NCI-H460 (cell line): ENCODE measurements around the gene EGR2. TPM values are rescaled to one million over a fixed set of nuclear protein-coding genes. Genes with fewer than 3 reads are reported as not detected.

ENCODE experiments used
- DNase-seq: peaks from one replicate; pipeline ENCODE4 v3.0.0-alpha.2; 2016; ENCODE audit warnings: low read depth; ENCODE audit errors: extremely low read depth
- polyA plus RNA-seq: library from polyadenylated mRNA; depleted of rRNA; stranded (reverse); fragments of >200 nt; gene quantifications from 2 replicates; pipeline ENCODE4 v1.2.3, GENCODE V29; 2014; cell fraction: nucleus; rRNA removed
- total RNA-seq: library from RNA; depleted of rRNA; stranded (reverse); fragments of >200 nt; shearing (Covaris generic); gene quantifications from 2 replicates; pipeline ENCODE4 v1.2.3, GENCODE V29; 2014; rRNA removed

EGR2 gene
- total RNA-seq: 0.26 and 0.32 TPM in 2 replicates
- polyA plus RNA-seq: not detected in 2 replicates

DNA sequence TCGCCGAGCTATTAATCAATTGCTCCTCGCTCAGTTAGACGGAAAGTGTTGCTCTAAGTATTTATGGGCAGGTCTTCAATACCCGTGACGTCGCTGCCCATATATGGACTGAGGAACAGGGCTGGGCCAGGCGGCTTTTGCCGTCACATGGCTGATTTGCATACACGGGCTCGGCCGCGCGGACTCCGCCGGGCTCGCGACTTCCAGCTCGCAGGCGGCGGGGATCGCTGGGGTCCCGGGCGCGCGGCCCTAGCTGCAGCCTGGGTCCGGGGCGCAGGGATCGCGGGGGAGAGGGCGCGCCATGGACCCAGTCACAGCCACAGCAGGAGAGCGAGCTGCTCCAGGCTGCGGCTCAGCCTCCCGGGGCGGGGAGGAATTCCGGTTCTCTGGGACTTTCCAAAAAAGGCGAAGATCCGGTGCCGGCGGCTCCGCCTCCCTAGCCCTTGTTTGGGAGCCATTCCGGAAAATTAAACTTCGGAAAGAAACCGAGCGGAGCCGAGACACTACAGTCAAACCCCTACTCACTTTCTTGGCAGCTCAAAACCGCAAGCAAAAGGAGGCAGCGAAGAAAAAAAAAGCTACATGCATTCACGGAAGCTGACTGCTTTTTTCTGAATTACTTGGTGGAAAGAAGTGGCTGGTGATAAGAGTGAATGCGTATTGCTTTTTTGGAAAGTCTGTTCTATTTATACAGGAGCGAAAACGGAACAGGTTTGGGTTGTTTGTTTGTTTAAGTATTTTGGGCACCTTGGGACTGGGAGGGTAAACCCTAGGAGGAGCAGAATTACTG lies at the start of gene EGR2:
Gene EGR2 (minus strand): TSS at position 36 of the 790 bp plus-strand sequence. CDS start 337 bp downstream, outside the sequence.
- DNase-seq: peak; percentile 89

GRCh38 chr10:62862447-62862846 lies 46.3 kb upstream of the EGR2 start:
- DNase-seq: no peak

DNA sequence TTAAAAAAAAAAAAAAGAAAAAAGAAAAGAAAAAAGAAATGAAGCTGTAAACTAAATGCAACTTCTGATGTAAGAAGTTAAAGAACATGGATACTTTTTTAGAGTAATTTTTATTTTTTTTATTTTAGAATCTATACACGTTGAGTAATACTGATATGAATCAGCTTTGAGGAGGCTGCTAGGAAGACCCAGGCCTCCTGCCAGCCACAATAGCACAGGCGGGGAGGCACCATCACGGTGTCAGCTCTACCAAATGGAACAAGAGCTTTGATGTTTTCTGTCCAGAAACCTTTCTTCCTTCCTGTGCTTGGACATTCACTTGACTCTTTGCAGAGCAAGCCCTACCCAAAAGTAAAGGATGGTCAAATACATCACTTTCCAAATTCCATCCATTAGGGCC lies 45.3 kb upstream of the EGR2 start:
- no peak for DNase-seq

GRCh38 chr10:62860946-62861345 lies 44.8 kb upstream of the EGR2 start:
- DNase-seq: no peak

GRCh38 chr10:62858364-62858763 lies 42.2 kb upstream of the EGR2 start:
- no peak for DNase-seq

GRCh38 chr10:62856021-62856420 lies 39.9 kb upstream of the EGR2 start:
- DNase-seq: no peak

GRCh38 chr10:62853710-62854109 lies 37.5 kb upstream of the EGR2 start:
- DNase-seq: no peak

- no peak for DNase-seq
These were observed 37.0 kb upstream of the EGR2 start for GRCh38 chr10:62852961-62853702.

DNA sequence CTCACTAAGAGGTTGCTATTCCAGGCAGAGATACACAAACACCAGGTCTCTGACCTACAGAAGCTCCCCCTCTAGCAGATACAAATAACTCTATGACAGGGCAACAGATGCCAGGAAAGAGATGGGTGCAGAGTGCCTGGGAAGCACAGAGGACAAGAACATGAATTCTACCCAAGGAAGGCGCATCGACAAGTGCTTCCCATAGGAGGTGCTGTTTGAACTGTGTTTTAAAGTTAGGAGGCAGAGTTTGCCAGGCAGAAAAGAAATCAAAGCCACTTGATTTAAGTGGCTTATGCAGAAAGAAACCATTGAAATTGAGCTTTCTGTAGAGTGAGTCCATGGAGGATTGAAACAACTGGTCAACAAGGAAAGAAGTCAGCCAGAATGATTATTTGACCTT lies 35.3 kb upstream of the EGR2 start:
- no peak for DNase-seq

DNA sequence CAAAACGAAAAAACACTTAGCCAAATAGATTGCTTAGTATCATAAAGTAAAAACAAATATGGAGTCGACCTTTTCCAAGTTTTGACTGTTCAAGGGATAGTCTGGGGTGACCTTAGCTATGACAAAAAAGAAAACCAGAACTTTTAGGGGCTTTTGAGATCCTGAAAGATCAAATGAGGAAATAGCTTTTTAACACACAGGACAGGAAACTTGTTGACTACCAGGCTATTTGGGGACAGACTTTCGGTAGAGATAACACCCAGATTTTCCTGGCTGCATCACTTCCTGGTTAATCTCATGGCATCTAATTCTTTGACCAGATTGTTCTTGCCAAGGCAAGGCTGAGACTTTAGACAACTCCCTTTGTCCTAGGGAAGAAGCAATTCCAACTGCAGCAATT lies 34.5 kb upstream of the EGR2 start:
- no peak for DNase-seq

DNA sequence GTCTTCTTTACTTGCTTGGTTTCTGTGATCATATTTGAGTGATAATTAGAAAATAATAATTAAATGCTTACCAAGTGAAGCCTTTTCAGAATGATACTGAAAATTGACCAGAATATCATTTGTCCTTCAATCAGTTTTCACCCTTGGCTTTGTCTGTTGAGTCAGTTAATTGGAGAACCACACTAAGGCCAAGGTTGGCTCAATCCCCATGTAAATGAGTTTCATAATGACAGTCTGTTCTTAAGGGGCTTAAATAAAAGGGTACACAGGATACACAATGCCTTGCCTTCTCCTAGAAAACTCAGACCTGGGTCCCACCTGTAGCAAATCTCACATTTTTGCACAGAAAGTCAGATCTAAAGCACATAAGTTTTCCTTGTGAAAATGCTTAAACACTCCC lies 31.3 kb upstream of the EGR2 start:
- no peak for DNase-seq

GRCh38 chr10:62844280-62845011 lies 28.3 kb upstream of the EGR2 start:
- no peak for DNase-seq

- no peak for DNase-seq
These were observed 27.4 kb upstream of the EGR2 start for GRCh38 chr10:62843600-62843999.

DNA sequence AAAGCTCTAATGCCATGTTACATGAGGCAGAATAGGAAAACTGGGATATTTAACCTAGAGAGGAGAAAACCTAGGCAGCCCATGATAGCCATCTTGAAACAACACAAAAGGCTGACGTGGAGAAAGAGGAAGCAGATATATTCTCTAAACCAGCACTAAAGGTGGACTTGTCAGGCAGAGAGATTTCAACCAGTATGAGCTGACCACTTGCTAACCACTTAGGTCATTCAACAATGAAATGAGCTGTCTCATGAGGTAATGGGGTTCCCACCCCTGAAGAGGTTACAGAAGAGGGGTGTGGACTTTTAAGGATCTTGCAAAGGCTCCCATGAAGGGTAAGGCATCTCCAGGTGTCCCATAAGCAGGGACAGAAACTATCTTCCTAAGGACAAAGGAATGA lies 26.8 kb upstream of the EGR2 start:
- no peak for DNase-seq

- no peak for DNase-seq
These were observed 23.4 kb upstream of the EGR2 start for GRCh38 chr10:62839590-62839989.

- DNase-seq: no peak
These were observed 15.2 kb upstream of the EGR2 start for GRCh38 chr10:62831346-62831745.

- no peak for DNase-seq
These were observed 14.5 kb upstream of the EGR2 start for GRCh38 chr10:62830679-62831078.

GRCh38 chr10:62829622-62830021 lies 13.5 kb upstream of the EGR2 start:
- DNase-seq: no peak

- DNase-seq: no peak
These were observed 10.1 kb upstream of the EGR2 start for GRCh38 chr10:62826273-62826672.

- no peak for DNase-seq
These were observed 4.4 kb upstream of the EGR2 start for GRCh38 chr10:62820586-62820985.
